NOMO-1 treated with dmso at 0.1 percent for 144 hours (cell line): ENCODE results near the gene LRRC72.
"Not testable (repeated sequence)": the region's sequence is repeated elsewhere in the genome, so short reads cannot be mapped to it uniquely, and the experiment has no call there.

Experiments used
- DNase-seq: peaks from one replicate; lab custom pipeline; 2025; ENCODE audit not compliant: unreplicated experiment; lab: John Stamatoyannopoulos, UW

Gene LRRC72

DNA sequence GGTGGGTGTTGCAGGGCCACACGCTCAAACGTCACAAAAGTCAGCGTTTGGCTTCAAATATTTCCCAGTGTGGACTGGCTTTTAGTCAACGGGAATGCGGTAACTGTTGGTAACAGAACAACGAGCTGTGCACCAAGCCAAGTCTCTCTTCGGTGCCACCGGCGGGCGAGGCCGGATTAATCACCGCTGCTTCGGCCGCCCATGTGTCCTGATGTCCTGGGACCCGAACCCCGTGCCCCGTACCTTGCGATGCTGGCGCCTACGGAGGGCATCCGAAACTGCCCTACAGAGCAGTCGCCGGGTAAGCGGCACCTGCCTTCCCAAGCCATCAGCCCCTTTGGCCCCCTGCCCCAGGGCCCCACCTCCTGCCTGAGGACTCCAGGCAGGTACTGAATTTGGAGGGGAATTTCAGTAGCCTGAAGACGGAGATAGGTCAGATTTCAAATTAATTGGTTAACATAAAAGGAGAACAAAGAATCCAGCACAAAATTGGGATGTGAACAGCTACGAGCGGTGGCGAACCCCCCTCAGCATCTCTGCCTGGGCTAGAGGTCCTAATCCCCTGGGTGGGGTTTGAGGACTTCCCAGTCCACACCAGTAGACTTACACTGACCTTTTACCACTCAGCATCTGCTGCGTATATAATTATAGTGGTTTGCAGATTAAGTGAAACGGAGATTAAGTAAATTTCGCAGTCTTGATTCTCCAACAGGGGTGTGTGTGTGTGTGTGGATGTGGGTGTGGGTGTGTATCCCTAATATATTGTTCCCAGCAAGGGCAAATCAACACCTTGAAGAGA, at the start of gene LRRC72:
TSS of gene LRRC72 (plus strand) at position 84 of the 799 bp plus-strand sequence. CDS start at position 212, 128 bp downstream.
- DNase-seq: no peak

GRCh38 chr7:16479161-16479560, 47.5 kb upstream of the LRRC72 start:
- no peak for DNase-seq

DNA sequence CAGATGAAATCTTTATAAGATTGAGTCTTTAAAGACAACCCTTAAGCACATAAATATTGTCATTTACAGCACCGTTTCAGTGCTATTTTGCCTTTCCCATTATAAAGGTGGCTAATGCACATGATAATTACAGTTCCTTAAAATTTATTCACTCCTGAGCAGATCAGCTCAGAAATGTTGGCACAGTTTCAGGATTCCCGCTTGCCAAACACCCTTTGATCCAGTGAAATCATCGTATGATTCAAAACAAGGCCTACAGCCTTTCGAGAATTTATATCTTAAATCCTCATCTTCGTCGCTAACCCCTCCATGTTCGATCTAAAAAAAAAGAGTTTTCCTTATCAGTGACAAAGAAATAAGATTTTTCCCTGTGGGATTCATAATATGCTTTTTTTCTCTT, 47.0 kb upstream of the LRRC72 start:
- no peak for DNase-seq

DNA sequence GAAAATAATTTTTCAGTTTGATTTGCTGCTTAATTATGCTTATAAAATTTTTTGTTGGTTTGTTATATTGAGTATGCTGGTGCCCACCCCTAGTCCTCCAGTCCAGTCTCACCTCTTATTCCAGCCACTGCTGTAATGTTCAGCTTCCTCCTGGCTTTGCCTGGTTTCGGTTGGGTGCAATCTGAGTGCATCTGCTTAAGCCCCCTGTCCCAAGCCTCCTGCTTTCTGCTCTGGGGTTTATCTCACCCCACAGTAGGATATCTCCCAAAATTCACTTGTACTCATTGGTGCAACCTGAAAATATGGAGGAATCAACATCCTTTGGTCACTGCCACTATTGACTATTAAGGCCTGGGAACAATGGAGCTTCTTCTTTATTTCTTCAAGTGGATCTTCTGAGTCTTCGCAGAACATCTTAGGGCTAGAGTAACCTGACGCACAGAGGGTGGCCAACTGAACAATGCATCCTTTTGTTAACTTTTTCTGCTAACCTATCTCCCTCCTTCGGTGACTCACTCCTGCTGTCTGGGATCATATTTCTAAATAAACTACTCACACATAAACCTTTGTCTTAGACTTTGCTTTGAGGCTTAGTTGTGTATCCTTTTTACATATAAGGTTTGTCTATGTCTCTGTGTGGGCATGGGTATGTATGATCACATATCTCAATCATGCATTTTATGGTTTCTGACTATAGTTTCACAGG, 42.0 kb upstream of the LRRC72 start:
- DNase-seq: no peak

GRCh38 chr7:16491148-16491547, 35.5 kb upstream of the LRRC72 start:
- DNase-seq: no peak

GRCh38 chr7:16492513-16493062, 34.0 kb upstream of the LRRC72 start:
- DNase-seq: no peak

- DNase-seq: no peak
Measured at GRCh38 chr7:16493266-16493665, 33.4 kb upstream of the LRRC72 start.

- DNase-seq: no peak
Measured at GRCh38 chr7:16494551-16494950, 32.1 kb upstream of the LRRC72 start.

DNA sequence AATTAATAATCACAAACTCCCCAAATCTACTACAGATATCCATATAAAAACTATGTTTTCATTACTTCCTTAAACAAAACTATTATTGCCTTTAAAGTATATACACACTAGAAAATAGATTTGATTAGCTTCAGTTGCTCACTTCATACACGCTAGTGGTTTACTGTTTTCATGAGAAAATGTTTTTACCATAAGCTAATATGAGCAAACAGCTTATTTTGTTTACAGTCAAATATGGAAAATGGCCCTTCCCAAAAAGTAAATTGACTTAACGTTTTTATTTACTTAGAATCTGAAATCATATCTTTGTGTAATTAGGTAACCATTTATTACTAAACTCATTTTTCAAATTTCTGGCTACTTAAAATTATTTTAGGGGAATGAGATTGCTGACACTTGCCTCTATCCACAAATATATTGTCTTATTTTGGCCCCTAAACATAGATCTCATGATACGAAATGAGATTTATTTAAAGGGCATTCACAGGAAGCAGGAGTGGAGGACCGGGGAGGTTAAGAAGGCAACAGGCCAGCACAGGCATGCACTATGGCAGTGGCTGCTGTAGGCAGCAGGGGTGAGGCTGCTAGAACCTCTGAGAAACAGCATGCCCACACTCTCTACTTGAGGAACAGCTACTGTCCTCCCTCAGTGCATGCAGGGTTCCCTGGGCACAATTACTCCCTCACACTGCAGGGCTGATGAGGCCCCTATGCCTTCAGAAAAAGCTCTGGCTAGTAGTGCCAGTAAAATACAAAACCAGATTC, 31.5 kb upstream of the LRRC72 start:
- no peak for DNase-seq

DNA sequence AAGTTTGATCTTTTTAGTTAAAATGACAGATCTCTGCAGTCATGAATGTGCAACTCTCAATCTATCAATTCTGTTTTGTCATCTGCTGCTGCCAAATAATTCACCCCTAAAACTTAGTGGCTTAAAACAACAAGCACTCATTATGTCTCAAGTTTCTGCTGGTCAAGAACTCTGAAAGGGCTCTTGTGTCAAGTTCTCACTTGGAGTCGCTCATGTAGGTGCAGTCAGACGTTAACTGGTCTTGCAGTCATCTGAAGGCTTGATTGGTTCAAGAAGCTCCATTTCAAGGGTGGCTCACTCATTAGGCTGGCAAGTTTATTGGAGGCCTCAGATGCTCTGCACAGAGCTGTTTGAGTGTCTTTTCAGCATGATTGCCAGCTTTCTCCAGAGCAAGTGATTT, 28.5 kb upstream of the LRRC72 start:
- no peak for DNase-seq

DNA sequence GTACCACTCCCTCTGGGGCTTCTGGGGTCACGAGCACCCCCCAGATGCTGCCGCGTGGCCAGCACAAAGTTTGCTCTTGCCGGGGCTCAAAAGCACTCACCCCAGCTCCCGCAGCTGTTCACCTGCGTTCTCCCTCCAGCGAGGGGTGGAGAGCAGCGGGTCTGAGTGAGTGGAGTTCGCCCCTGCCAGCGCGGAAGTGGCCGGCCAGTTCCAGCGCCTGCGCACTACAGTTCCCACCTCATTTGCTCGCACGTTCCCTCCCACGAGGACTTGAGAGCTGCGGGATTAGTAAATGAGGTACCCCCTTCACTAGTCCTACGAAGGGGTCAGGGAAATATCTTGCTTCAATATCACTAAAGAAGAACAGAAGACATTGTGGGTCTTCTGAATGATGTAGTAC, 24.3 kb upstream of the LRRC72 start:
- DNase-seq: no peak

DNA sequence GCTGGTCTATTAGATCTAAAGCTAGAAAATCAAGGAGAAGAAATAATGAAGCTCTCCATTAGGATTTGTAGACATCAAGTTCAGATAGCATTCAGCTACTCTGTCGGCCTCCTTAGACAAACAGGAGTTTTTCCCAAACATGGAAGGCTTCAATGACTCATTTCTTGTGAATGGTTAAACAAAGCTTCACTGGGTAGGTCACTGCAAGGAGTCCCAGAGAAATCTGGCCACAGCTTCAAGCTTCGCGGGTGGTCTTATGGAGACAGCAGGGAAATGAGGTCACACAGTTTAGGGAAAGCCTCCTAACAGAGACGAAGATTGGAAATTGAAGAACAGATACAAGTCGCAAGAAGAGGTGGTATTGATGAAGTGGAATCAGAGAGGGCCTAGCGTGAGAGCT, 22.6 kb upstream of the LRRC72 start:
- DNase-seq: no peak

GRCh38 chr7:16506422-16506821, 20.2 kb upstream of the LRRC72 start:
- not testable (repeated sequence) for DNase-seq

GRCh38 chr7:16509829-16510228, 16.8 kb upstream of the LRRC72 start:
- no peak for DNase-seq

DNA sequence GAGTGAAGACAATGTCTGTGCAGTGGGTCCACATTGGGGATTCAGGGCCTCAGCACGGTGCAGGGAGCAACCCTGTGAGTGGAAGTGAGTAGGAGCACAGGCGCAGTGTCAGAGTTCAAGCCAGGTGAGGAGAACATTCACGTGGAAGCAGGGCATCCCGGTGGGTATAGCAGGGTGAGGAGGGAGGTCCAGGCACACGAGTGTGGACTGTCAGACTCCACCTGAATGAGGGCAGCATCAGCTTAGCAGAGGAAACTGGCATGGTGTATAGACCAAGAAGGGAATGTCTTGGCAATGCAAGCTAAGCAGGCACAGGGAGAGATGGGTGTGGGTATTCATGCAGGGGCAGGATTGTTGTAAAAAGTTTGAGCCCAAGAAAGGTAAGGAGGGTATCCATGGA, 15.3 kb upstream of the LRRC72 start:
- no peak for DNase-seq

GRCh38 chr7:16512097-16512496, 14.5 kb upstream of the LRRC72 start:
- no peak for DNase-seq

- DNase-seq: no peak
Measured at GRCh38 chr7:16514271-16514670, 12.4 kb upstream of the LRRC72 start.

- DNase-seq: no peak
Measured at GRCh38 chr7:16514729-16515128, 11.9 kb upstream of the LRRC72 start.

- DNase-seq: no peak
Measured at GRCh38 chr7:16515785-16516685, 10.6 kb upstream of the LRRC72 start.

GRCh38 chr7:16519985-16520384, 6.6 kb upstream of the LRRC72 start:
- DNase-seq: not testable (repeated sequence)
